ENCODE data around the gene FAM131B.

FAM131B gene

GRCh38 chr7:143320620-143321019 lies 41.9 kb downstream of the FAM131B start:
- DNase-seq: no peak

- no peak for DNase-seq
Measured at GRCh38 chr7:143318661-143319060, 43.9 kb downstream of the FAM131B start.

- no peak for DNase-seq
Measured at GRCh38 chr7:143316492-143316891, 46.0 kb downstream of the FAM131B start.

- DNase-seq: no peak
Measured at GRCh38 chr7:143315776-143316175, 46.7 kb downstream of the FAM131B start, which contains the start of gene CLCN1. CLCN1 (plus strand) TSS chr7:143316111; CDS start chr7:143316213, 102 bp downstream.

- no peak for DNase-seq
Measured at GRCh38 chr7:143314127-143314526, 48.4 kb downstream of the FAM131B start.

GRCh38 chr7:143308632-143309031 lies 53.9 kb downstream of the FAM131B start:
- no peak for DNase-seq

GRCh38 chr7:143305423-143306070 lies 57.0 kb downstream of the FAM131B start:
- peak; percentile 72 for DNase-seq

GRCh38 chr7:143304938-143305337 lies 57.6 kb downstream of the FAM131B start:
- no peak for DNase-seq

GRCh38 chr7:143303733-143304132 lies 58.8 kb downstream of the FAM131B start:
- DNase-seq: no peak
